Measurements from ENCODE around the gene CHD8. TPM values are rescaled to one million over a fixed set of nuclear protein-coding genes. Genes with fewer than 3 reads are reported as not detected.

The CHD8 gene
- polyA plus RNA-seq, 1 donor = 40.0 TPM

Other genes with a start within 250 kb of the CHD8 start
- 668 TPM for gene HNRNPC, start 186.7 kb downstream of the CHD8 start, polyA plus RNA-seq
- 0.49 TPM for gene RPGRIP1, start 176.0 kb downstream of the CHD8 start, polyA plus RNA-seq
- gene SUPT16H, start 72.1 kb downstream of the CHD8 start, polyA plus RNA-seq = 81.9 TPM
- 31.6 TPM for gene RAB2B, start 20.8 kb upstream of the CHD8 start, polyA plus RNA-seq
- 55.2 TPM for gene TOX4, start 21.1 kb upstream of the CHD8 start, polyA plus RNA-seq
- gene METTL3, start 55.2 kb upstream of the CHD8 start, polyA plus RNA-seq = 57.9 TPM
- gene SALL2, start 70.2 kb upstream of the CHD8 start, polyA plus RNA-seq = 10.2 TPM
- not detected for gene OR10G3, start 124.0 kb upstream of the CHD8 start, polyA plus RNA-seq
- gene OR10G2, start 178.8 kb upstream of the CHD8 start, polyA plus RNA-seq = not detected
- not detected for gene OR4E2, start 197.7 kb upstream of the CHD8 start, polyA plus RNA-seq
- gene OR4E1, start 217.7 kb upstream of the CHD8 start, polyA plus RNA-seq = not detected

All from large intestine (tissue), 1 donor.